ENCODE data around the gene NFASC.

Gene NFASC

GRCh38 chr1:205015241-205015640, 144.6 kb downstream of the NFASC start:
- no peak for TF ChIP-seq CTCF (conservative IDR thresholded peaks at IDR 0.05; ENCODE audit: control insufficient read depth, insufficient read depth, low read depth, low read length)
- no peak for DNase-seq (ENCODE audit: low read depth)
- no peak overlapping the region for H3K4me3 ChIP-seq (ENCODE audit: control insufficient read depth, low read depth, low read length)

GRCh38 chr1:205016075-205016474, 145.4 kb downstream of the NFASC start:
- no peak overlapping the region for H3K4me3 ChIP-seq (ENCODE audit: control insufficient read depth, low read depth, low read length)
- no peak for DNase-seq (ENCODE audit: low read depth)
- TF ChIP-seq CTCF (conservative IDR thresholded peaks at IDR 0.05; ENCODE audit: control insufficient read depth, insufficient read depth, low read depth, low read length), result no peak

GRCh38 chr1:205016584-205016983, 145.9 kb downstream of the NFASC start:
- no peak for DNase-seq (ENCODE audit: low read depth)
- no peak for TF ChIP-seq CTCF (conservative IDR thresholded peaks at IDR 0.05; ENCODE audit: control insufficient read depth, insufficient read depth, low read depth, low read length)
- no peak overlapping the region for H3K4me3 ChIP-seq (ENCODE audit: control insufficient read depth, low read depth, low read length)

- no peak for TF ChIP-seq CTCF (conservative IDR thresholded peaks at IDR 0.05; ENCODE audit: control insufficient read depth, insufficient read depth, low read depth, low read length)
- DNase-seq (ENCODE audit: low read depth), result no peak
- H3K4me3 ChIP-seq (ENCODE audit: control insufficient read depth, low read depth, low read length), result no peak overlapping the region
Observed at GRCh38 chr1:205017001-205017400, 146.3 kb downstream of the NFASC start.

- no peak for DNase-seq (ENCODE audit: low read depth)
- H3K4me3 ChIP-seq (ENCODE audit: control insufficient read depth, low read depth, low read length), result no peak overlapping the region
- TF ChIP-seq CTCF (conservative IDR thresholded peaks at IDR 0.05; ENCODE audit: control insufficient read depth, insufficient read depth, low read depth, low read length), result no peak
Observed at GRCh38 chr1:205017766-205018165, 147.1 kb downstream of the NFASC start.

GRCh38 chr1:205018381-205018780, 147.7 kb downstream of the NFASC start:
- no peak overlapping the region for H3K4me3 ChIP-seq (ENCODE audit: control insufficient read depth, low read depth, low read length)
- no peak for TF ChIP-seq CTCF (conservative IDR thresholded peaks at IDR 0.05; ENCODE audit: control insufficient read depth, insufficient read depth, low read depth, low read length)
- no peak for DNase-seq (ENCODE audit: low read depth)

- no peak for DNase-seq (ENCODE audit: low read depth)
- H3K4me3 ChIP-seq (ENCODE audit: control insufficient read depth, low read depth, low read length), result no peak overlapping the region
- no peak for TF ChIP-seq CTCF (conservative IDR thresholded peaks at IDR 0.05; ENCODE audit: control insufficient read depth, insufficient read depth, low read depth, low read length)
Observed at GRCh38 chr1:205020466-205020865, 149.8 kb downstream of the NFASC start.

Measured in fibroblast of mammary gland (primary cell).